Measurements from ENCODE around the gene PCBP3. TPM values are rescaled to one million over a fixed set of nuclear protein-coding genes. Genes with fewer than 3 reads are reported as not detected.
"Not testable (repeated sequence)": the region's sequence is repeated elsewhere in the genome, so short reads cannot be mapped to it uniquely, and the experiment has no call there.

The PCBP3 gene
- polyA plus RNA-seq, 3 donors, result 1.1 to 1.7 (median 1.4) TPM

- DNase-seq (ENCODE audit: low read depth in 3 of 3, low spot score in 2 of 3), result not testable (repeated sequence)
Measured at GRCh38 chr21:45720204-45720603, 76.7 kb downstream of the PCBP3 start.

- DNase-seq (ENCODE audit: low read depth in 3 of 3, low spot score in 2 of 3), result no peak
Measured at GRCh38 chr21:45721671-45722070, 78.1 kb downstream of the PCBP3 start.

GRCh38 chr21:45723049-45723958, 79.8 kb downstream of the PCBP3 start:
- DNase-seq (ENCODE audit: low read depth in 3 of 3, low spot score in 2 of 3), result no peak

- no peak for DNase-seq (ENCODE audit: low read depth in 3 of 3, low spot score in 2 of 3)
Measured at GRCh38 chr21:45724345-45724961, 80.9 kb downstream of the PCBP3 start.

- no peak for DNase-seq (ENCODE audit: low read depth in 3 of 3, low spot score in 2 of 3)
Measured at GRCh38 chr21:45724994-45725843, 81.7 kb downstream of the PCBP3 start.

GRCh38 chr21:45725844-45726200, 82.3 kb downstream of the PCBP3 start:
- DNase-seq (ENCODE audit: low read depth in 3 of 3, low spot score in 2 of 3), result no peak

GRCh38 chr21:45726438-45726837, 82.9 kb downstream of the PCBP3 start:
- no peak for DNase-seq (ENCODE audit: low read depth in 3 of 3, low spot score in 2 of 3)

GRCh38 chr21:45727390-45727789, 83.9 kb downstream of the PCBP3 start:
- no peak for DNase-seq (ENCODE audit: low read depth in 3 of 3, low spot score in 2 of 3)

GRCh38 chr21:45735259-45736000, 91.9 kb downstream of the PCBP3 start:
- no peak for DNase-seq (ENCODE audit: low read depth in 3 of 3, low spot score in 2 of 3)

GRCh38 chr21:45736042-45736689, 92.6 kb downstream of the PCBP3 start:
- DNase-seq (ENCODE audit: low read depth in 3 of 3, low spot score in 2 of 3), result no peak

- no peak for DNase-seq (ENCODE audit: low read depth in 3 of 3, low spot score in 2 of 3)
Measured at GRCh38 chr21:45736690-45737484, 93.4 kb downstream of the PCBP3 start.

- no peak for DNase-seq (ENCODE audit: low read depth in 3 of 3, low spot score in 2 of 3)
Measured at GRCh38 chr21:45737485-45738166, 94.1 kb downstream of the PCBP3 start.

- no peak for DNase-seq (ENCODE audit: low read depth in 3 of 3, low spot score in 2 of 3)
Measured at GRCh38 chr21:45739218-45740087, 95.9 kb downstream of the PCBP3 start.

GRCh38 chr21:45740088-45740440, 96.5 kb downstream of the PCBP3 start:
- DNase-seq (ENCODE audit: low read depth in 3 of 3, low spot score in 2 of 3), result no peak

GRCh38 chr21:45740491-45741357, 97.2 kb downstream of the PCBP3 start:
- no peak for DNase-seq (ENCODE audit: low read depth in 3 of 3, low spot score in 2 of 3)

- DNase-seq (ENCODE audit: low read depth in 3 of 3, low spot score in 2 of 3), result no peak
Measured at GRCh38 chr21:45741691-45742090, 98.2 kb downstream of the PCBP3 start.

- DNase-seq (ENCODE audit: low read depth in 3 of 3, low spot score in 2 of 3), result no peak
Measured at GRCh38 chr21:45742247-45742646, 98.7 kb downstream of the PCBP3 start.

Data from right renal cortex interstitium (tissue), 3 donors.